Non-pigmented ciliary epithelial cell (primary cell): ENCODE measurements around the gene PPP2R2B.

Experiments used
- DNase-seq: peaks from one replicate; pipeline ENCODE4 v3.0.0-alpha.2; 2010; ENCODE audit warnings: low read depth

Gene PPP2R2B

DNA sequence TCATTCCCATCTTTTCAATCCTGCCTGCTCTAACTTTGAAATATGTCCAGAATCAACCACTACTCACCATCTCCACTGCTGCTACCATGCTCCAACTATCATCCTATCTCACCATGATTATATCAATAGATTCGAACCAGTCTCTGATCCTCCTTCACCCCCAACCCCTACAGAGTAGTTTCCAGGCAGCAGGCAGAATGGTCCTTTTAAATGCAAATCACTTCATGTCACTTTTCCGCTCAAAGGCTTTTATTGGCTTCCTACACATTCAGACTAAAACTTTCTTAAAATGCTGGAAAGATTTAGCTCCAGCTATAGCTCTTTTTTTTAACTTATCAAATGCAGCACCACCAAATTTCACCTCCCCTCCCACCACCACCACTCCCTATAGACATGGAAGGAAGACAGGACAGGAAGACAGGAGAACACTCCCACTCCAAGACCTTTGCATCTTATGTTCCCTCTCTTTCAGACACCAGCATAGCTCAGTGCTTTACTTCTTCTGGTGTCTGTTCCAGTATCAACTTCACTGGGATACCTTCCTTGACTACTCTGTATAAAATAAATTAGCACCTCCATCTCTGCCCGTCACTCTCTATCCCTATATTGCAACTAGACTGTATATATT is 9.9 kb upstream of the PPP2R2B start:
- DNase-seq, result no peak

GRCh38 chr5:146884066-146884626 is 5.6 kb upstream of the PPP2R2B start:
- no peak for DNase-seq

DNA sequence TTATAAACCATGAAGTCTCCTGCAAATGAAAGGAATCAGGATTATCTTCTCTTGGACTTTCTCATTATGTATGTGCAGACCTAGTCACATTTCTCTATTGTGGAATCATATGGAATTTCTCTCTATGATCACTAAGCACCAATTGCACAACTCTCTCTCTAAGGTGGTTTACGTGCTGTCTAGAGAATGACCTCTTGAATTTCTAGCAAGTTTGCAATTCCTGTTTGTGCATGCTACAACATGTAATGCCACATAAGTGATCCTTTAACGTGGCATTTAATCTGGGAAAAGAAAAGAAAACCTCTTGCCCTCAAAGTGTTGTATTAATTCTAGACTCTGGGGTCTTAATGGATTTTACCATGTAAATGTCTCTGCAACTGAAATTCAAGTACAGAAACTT is 5.0 kb upstream of the PPP2R2B start:
- DNase-seq, result no peak

- no peak for DNase-seq
These were observed 2.4 kb upstream of the PPP2R2B start for GRCh38 chr5:146880966-146881365.

DNA sequence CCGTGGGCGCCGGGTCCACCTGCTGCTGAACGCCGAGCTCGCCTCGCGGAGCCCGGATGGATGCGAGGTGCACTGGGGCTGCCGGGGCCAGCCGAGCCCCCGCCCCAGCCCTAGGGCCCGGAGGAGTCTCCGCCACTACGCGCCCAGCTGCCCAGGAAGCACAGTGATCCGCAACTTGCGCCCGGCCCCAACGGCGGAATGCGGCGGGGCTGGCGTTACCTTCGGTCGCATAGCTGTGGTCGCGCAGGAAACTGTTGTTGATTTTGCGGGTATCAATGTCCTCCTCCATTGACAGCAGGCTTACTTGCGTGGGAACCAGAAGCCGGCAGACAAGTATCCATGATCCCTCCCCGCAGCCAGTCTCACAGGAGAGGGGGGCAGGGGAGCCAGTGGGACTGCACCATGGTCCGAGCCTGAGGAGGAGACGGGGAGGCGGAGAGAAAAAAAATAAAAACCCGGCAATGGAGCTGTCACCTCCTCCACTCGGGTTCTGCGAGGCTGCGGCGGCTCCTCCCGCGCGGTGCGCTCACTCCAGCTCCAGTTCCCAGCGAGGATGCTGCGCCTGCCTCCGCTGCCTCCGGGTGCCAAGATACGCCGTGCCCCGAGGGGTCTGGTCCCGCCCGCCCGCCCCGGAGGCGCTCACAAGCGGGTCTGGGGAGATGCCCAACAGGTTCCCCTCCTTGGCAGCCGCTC is 628 bp downstream of the PPP2R2B start:
- no peak for DNase-seq

GRCh38 chr5:146877178-146877681 is 1.3 kb downstream of the PPP2R2B start:
- DNase-seq, result no peak

- no peak for DNase-seq
These were observed 5.2 kb downstream of the PPP2R2B start for GRCh38 chr5:146873186-146873917.

DNA sequence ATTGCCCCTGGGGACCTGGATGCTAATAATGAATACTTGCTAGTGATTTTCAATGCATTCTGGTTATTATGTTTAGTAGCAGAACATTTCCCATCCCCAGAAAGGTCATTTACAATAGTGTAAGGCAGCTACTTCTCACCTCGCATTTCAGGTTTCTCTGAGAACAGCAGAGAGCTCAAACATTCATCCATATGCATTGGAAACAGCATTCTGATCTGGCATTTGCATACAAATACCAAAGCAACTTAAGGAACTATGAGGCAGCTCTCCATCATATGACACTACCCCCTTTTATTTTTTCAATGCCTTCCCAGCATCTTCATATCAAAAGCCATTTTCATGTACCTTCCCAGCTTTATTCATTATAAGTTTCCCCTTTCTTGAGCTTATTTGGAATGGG is 6.4 kb downstream of the PPP2R2B start:
- DNase-seq, result no peak

GRCh38 chr5:146867996-146868708 is 10.4 kb downstream of the PPP2R2B start:
- no peak for DNase-seq

GRCh38 chr5:146866263-146866662 is 12.3 kb downstream of the PPP2R2B start:
- no peak for DNase-seq

DNA sequence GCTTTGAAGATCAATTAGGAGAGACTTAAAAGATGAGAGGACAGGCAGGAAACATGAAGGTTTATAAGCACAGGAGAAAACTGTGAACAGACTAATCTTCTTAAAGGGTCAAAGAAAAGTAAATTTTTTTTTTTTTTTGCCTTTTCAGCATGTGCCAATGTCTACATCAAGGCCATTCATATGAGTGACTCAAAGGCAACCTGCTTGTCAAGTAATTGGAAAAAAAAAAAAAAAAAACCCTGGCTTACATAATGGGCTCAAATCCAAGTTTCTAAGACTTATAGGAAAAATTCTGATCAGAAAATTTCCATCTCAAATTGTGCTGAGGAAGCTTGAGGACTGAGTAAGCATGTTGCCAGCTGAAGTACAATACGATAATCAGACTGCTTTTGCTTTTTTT is 15.9 kb downstream of the PPP2R2B start:
- DNase-seq, result no peak

DNA sequence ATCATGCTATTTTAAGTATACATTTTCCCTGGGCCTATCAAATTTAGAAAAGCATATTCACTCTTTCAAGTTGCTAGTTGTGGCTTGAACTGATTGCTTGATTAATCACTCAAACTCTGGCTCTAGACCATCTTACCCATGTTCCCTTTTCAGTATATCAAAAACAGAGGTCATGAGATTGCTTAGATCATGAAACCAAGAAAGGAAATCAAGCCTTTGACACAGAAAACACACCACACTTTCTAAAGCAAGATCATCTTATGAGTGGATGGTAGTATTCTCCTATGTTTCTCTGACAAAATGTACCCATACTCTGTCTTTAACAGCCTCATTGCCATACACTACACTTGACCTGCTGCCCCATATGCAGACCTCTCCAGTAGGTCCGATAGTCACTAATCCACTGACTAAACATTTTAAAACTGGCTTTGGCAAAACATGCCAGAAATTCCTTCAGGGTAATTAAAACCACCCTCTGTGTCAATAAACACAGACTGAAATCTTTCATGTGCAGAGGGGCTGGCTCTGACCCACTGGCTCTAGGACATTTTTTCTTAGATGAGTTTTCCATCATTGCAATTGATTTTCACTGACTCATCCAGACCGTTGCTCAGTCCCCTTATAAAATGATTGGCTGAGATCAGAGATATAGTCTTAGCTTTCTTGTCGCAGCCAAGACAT is 18.2 kb downstream of the PPP2R2B start:
- no peak for DNase-seq

- no peak for DNase-seq
These were observed 26.5 kb downstream of the PPP2R2B start for GRCh38 chr5:146852089-146852488.

DNA sequence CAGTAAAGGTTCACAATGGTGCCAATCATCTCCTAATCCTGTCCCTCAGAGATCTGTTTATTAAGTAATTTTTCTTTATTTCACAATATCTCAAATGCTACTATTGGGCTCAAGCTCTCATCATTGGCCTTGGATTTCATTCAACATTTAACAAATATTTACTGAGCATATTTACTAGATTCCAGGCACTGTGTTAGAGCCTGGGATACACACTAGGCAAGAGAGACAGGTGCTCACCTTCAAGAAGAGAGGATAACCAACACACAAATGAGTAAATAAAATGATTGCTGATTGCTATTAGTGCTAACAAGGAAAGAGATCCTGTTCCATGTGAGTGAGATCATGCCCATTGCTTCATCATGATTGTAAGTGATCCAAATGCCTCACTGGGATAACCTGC is 27.4 kb downstream of the PPP2R2B start:
- no peak for DNase-seq

GRCh38 chr5:146849694-146850303 is 28.8 kb downstream of the PPP2R2B start:
- DNase-seq, result no peak

GRCh38 chr5:146848133-146848532 is 30.4 kb downstream of the PPP2R2B start:
- DNase-seq, result no peak

DNA sequence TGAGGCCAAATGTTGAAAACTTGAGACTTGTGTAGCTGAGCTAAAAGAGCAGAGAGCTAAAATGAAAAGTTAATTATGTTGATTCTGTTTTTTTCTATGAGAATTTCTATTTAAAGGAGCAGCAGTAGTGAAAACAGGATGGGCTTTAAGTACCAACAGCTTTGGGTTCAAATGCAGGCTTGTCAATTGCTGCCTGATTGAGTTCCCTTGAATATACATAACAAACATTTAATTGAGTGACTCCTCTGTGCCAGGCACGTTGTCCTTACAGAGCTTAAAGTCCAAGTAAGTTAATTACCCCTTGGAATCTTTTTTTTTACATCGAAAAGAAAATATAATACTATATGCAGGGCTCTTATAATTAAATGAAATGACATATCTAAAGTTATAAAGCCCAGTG is 38.5 kb downstream of the PPP2R2B start:
- DNase-seq, result no peak

DNA sequence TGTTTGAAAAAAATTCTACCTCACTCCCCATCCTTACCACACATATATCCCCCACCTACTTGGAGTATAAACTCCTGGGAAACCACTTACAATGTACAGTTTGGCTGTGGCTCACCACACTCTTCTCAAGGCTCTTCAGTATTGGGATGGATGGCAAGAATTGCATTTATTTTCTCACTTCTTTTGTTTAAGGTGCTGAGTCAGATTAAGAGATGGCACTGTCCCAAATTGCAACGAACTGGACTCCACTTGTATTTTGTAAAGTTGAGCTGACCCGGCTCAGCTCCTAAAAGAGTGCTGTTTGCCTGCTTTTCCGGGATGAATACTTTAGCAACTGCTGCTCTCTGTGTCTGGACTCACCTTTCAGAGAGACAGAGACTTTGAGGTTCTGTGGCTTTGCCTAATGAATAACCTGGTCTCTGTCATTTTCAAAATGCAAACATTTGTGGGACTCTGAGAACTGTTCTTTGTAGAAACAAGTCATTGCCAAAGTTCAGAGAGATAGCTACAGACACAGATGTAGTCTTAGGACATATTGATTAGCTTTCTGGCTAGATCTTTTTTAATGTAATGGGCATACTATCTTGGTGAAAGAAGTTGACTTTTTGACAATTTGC is 42.2 kb downstream of the PPP2R2B start:
- DNase-seq, result no peak

- DNase-seq, result no peak
These were observed 45.4 kb downstream of the PPP2R2B start for GRCh38 chr5:146832985-146833732.

DNA sequence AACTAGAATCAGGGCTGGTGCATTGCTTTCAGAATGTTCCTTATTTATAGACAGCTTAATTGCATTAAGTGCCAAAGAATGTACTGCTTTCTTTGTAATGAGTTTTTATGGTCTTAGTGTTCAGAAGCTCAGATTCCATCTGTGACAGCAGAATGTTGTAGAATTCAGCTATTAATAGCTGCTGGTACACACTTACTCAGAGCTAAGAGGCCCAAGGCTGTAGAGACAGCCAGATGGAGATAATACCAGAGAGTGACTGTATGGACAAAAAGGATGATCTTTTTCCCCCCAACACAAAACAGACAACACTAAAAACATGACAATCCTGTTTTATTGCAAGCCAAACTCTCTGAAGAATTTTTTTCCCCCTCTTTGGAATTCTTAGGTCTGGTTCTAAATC is 50.2 kb downstream of the PPP2R2B start:
- no peak for DNase-seq
